Stimulated activated CD8-positive, alpha-beta memory T cell treated with anti-CD3 and anti-CD28 coated beads, Interleukin-7, amount 100 ng/mL, for 1 hour (primary cell): ENCODE data around the gene CHTF18.
"Not testable (repeated sequence)": the region's sequence is repeated elsewhere in the genome, so short reads cannot be mapped to it uniquely, and the experiment has no call there.

Experiments used
- DNase-seq, 2 donors: peaks; one replicate each; pipeline ENCODE4 v3.0.0-alpha.2; 2020; ENCODE audit warnings: low read depth in 2 of 2

CHTF18 gene

DNA sequence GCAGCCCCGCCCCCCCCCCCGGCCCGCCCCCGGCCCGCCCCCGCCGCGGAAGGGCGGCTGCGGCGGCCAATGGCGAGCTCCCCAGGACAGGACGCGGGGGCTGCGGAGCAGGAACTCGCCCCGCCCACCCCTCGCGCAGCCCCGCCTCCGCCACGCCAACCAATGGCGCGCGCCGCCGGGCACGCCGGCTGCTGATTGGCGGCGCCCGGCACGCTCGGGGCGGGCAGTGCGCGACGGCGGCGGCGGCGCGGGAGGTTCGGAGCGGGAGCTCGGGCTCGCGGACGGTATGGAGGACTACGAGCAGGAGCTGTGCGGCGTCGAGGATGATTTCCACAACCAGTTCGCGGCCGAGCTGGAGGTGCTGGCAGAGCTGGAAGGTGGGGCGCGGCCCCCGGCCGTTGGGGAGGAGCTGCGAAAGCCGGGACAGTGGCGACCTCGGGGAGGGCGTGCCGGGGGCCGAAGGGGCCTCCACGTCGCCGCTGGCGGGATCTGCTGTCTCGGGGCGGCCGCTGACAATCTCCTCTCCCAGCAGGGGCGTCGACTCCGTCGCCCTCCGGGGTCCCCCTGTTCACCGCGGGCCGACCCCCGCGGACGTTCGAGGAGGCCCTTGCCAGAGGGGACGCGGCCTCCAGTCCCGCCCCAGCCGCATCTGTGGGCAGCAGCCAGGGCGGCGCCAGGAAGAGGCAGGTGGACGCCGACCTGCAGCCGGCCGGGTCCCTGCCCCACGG is at the start of gene CHTF18:
Gene CHTF18, plus strand, starts transcription at position 222 of the 728 bp plus-strand sequence. Its CDS starts 65 bp downstream, at position 287.
- peak; percentile 83 to 92 for DNase-seq

DNA sequence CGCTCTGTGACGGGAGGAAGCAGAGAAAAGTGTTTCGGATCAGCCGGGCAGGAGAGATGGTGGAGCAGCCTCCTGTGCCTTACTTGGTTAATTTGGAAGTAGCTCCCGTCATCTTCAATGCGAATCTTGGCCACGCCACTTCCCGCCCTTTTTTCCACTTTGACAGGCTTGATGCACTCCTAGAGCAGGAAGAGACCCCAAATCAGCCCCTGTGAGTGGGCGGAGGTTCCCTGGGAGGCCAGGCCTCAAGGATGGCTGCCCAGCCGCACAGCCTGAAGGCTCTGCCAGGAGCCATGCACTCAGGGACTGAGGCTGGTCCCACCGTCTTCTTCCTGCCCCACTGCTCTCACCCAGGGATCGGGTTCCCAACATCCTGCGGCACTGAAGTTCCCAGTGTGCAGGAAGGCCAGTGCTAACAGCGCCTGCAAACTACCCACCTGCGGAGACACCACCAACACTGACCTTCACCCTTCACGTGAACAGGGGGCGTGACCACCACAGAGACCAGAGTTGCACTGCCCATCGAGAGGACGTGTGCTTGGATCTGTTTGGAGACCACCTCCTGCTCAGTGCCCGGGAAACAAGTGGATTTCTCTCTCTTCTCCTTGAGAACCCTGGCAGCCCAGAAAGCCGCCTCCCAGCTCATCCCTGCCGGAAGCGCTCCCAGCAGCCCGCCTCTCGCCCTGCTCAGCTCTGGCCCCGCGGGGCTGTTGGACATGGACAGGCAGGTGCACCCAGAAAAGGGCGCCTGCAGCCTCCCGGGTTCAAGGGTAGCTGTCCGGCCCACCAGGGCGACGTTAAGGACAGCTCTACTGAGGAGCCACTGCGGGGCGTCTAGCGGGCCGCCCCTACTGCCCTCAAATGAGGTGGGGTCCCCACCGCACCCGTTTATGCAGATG is 48.6 kb upstream of the CHTF18 start:
- DNase-seq, result no peak

GRCh38 chr16:740459-740763 is 48.0 kb upstream of the CHTF18 start:
- DNase-seq, result no peak

GRCh38 chr16:740764-741505 is 47.5 kb upstream of the CHTF18 start, which contains the start of gene CIAO3:
Gene CIAO3 (minus strand): TSS chr16:740997. CDS start chr16:740985, 12 bp downstream.
- DNase-seq, result peak; percentile 88 to 90

- no peak for DNase-seq
Observed at GRCh38 chr16:741986-742629, 46.3 kb upstream of the CHTF18 start.

- DNase-seq, result not testable (repeated sequence)
Observed at GRCh38 chr16:742894-743293, 45.5 kb upstream of the CHTF18 start.

DNA sequence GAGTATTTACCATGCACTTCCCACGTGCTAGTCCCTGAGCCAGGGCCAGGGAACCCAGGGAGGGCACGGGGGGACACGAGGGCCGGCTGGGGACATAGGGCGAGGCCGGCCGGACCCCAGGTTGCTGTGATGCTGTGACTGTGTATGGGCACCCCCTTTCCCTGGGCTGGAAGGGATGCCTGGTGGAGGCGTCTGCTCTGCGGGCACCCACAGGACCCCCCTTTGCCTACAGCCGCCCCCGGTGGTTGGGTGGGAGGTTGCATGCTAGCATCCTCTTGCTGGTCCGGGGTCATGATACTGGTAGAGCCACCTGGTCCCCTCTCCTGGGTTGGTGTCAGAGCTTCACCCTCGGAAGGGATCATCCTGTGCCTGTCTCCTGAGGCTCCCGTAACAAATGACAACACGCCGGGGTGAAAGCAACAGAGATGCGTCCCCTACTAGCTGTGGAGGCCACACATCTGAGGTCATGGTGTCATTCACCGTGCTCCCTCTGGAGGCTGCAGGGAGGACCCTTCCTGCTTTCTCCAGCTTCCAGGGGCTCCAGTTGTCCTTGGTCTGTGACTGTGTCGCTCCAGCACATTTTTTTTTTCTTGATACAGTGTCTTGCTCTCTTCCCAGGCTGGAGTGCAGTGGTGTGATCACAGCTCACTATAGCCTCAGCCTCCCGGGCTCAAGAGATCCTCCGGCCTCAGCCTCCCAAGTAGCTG is 44.5 kb upstream of the CHTF18 start:
- no peak for DNase-seq

DNA sequence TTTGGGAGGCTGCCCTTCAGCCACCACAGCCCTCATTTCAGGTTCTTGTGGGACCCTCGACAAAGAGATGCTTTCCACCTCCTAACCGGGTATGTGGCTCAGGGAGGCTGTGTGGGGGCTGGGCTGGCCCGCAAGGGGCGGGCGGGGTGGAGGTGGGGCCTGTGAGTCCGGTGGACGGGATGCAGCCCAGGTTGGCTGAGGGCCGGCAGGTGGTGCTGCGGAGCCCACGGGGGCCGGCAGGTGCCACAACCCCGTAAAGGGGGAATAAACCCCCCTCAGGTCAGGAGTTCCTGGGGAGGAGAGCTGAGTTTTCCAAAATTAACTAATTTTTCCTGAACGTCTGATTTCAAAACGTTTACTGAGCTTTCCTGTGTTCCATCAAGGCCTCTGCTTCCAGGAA is 42.7 kb upstream of the CHTF18 start:
- no peak for DNase-seq

- no peak for DNase-seq
Observed at GRCh38 chr16:746637-747036, 41.8 kb upstream of the CHTF18 start.

GRCh38 chr16:747978-748746 is 40.3 kb upstream of the CHTF18 start:
- DNase-seq, result no peak

DNA sequence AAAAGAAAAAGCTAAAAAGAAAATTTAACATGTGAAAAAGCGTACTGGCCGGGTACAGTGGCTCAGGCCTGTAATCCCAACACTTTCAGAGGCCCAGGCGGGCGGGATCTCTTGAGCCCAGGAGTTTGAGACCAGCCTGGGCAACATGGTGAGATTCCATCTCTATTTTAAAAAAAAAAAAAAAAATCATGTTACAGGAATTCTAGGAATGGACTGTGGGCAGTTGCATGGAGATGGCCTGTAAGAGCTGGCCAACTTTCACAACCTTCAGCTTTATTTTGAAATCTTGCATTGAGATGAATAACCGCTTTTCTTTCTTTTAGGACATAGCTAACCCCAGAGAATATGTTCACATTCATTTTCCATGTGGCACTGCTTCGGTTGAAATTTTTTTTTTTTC is 39.4 kb upstream of the CHTF18 start:
- DNase-seq, result no peak

GRCh38 chr16:750485-750884 is 37.9 kb upstream of the CHTF18 start:
- DNase-seq, result no peak

GRCh38 chr16:751152-752006 is 37.0 kb upstream of the CHTF18 start:
- DNase-seq, result no peak

DNA sequence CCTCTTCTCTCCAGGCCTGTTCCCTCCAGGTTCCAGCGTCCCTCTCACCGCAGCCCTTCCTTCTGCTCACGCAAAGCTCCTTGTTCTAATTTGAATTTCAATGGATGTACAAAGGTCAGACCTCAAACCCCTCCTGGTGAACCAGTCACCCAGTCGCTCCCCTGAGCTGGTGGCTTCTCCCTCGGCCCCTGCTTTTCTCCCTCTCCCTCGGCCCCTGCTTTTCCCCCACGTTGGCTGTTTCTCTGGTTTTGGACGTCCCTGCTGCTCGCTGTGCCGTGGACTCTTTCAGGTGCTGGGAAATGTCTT is 36.5 kb upstream of the CHTF18 start:
- no peak for DNase-seq

DNA sequence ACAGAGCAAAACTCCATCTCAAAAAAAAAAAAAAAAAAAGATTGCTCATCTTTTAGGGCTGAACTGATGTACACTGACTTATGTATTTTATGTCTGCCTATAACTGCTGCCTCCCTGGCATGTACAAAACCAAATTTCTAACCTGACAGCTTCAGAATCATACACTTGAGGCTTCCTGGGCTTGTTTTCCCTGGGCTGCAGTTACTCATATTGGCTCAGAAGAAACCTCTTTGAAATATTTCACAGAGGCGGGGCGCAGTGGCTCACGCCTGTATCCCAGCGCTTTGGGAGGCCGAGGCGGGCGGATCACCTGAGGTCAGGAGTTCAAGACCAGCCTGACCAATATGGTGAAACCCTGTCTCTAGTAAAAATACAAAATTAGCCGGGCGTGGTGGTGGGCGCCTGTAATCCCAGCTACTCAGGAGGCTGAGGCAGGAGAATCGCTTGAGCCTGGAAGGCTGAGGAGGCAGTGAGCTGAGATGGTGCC is 34.3 kb upstream of the CHTF18 start:
- not testable (repeated sequence) for DNase-seq

GRCh38 chr16:754656-755055 is 33.8 kb upstream of the CHTF18 start:
- no peak for DNase-seq

- DNase-seq, result no peak
Observed at GRCh38 chr16:756428-756827, 32.0 kb upstream of the CHTF18 start.

DNA sequence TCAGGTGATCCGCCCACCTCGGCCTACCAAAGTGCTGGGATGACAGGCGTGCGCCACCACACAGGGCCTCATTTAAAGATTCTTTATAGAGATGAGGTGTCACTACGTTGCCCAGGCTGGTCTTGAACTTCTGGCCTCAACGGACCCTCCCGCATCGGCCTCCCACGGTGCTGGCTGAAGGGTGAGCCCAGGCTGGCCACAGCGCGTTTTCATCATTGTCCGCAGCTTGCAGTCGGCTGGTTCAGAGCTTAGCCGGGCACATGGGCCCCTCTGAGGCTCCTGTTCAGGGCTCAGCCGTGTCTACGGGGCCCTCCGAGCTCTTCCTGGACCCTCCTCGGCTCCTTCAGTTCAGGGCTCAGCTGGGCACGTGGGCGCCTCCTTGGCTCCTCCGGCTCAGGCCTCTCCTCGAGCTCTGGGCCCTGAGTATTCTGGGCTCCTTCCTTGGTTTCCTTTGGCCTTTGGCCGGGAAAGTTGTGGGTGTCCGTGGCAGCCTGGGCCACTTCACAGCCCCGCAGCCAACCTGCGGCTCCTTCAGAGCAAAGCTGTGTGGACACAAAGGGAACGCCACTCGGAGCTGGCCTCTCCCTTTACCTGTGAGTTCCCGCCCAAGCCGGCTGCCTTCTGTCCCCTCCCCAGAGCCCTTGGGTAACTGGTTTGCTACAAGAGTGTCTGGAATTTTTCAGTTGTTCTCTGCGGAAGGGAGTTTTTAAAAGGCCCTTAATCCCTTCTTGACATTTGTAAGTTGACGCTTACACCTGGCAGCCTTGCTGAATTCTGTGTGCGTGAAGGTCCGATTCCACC is 29.1 kb upstream of the CHTF18 start:
- DNase-seq, result no peak

DNA sequence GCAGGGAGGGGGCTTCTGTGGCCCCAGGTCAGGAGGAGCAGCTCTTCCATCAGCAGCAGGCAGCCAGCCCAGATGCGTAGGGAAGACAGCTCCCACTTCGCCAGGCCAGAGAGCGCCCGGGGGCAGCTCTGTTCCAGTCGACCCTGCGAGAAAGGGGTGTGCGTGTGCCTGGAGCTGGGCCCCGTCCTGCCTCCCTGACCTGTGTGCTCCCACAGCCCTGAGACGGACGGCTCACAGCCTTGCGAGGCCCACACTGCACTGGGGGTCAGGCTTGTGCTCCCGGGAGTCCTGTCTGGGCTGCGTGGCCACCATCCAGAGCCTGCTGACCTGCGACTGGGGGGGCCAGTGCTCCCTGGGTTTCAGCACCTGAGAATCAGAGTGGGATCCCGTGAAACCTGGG is 28.4 kb upstream of the CHTF18 start:
- no peak for DNase-seq
